Measurements from ENCODE around the gene TPM1. TPM values are rescaled to one million over a fixed set of nuclear protein-coding genes. Genes with fewer than 3 reads are reported as not detected.

The TPM1 gene
- total and polyA plus RNA-seq, 7 donors: 1,097 to 5,131 (median 2,822) TPM

- DNase-seq: no peak
- intact Hi-C loops (cut with DNase I): no loop called here
- Histone ChIP-seq H3K4me3 (no peak overlapping the region), H3K27ac (no peak overlapping the region), H3K9me3 (no peaks in the 10 kb centered on the region), H3K27me3 (ENCODE audit: insufficient read depth in 3 of 3, low read length in 2 of 3) (no peaks in the 10 kb centered on the region), H3K4me1 (no peaks in the 10 kb centered on the region), H3K36me3 (ENCODE audit: insufficient read depth in 1 of 2, low read depth in 1 of 2) (no peaks in the 10 kb centered on the region)
- WGBS, 3 donors: 60 to 68% (median 63%) methylated on average over 2 of the region's 2 CpGs
- no peak for TF ChIP-seq CTCF (IDR thresholded peaks at IDR 0.05)
- no peak for ATAC-seq
Observed at GRCh38 chr15:63114465-63114864, 71.9 kb downstream of the TPM1 start.

Other genes starting within 250 kb of the TPM1 start
- 10 to 100 TPM; 23.0 to 44.0 (median 33.7) TPM for gene LACTB, start 79.1 kb downstream of the TPM1 start, total RNA-seq
- gene LACTB, start 79.1 kb downstream of the TPM1 start, polyA plus RNA-seq: 10 to 100 TPM; 24.9 to 44.6 (median 29.7) TPM
- 100 to 1,000 TPM in 3 of 4 donors, 10 to 100 TPM in 1; 97.0 to 169 (median 132) TPM for gene RPS27L, start 114.7 kb downstream of the TPM1 start, total RNA-seq
- 100 to 1,000 TPM in 2 of 3 donors, 10 to 100 TPM in 1; 33.1 to 186 (median 108) TPM for gene RPS27L, start 114.7 kb downstream of the TPM1 start, polyA plus RNA-seq
- gene RAB8B, start 146.9 kb downstream of the TPM1 start, total RNA-seq: 10 to 100 TPM in 1 of 4 donors, 1 to 10 TPM in 3; 5.4 to 18.1 (median 8.4) TPM
- gene RAB8B, start 146.9 kb downstream of the TPM1 start, polyA plus RNA-seq: 1 to 10 TPM; 2.5 to 5.0 (median 4.6) TPM
- 1 to 10 TPM; 3.8 to 7.0 (median 4.6) TPM for gene APH1B, start 234.9 kb downstream of the TPM1 start, total RNA-seq
- 1 to 10 TPM; 1.2 to 2.8 (median 1.4) TPM for gene APH1B, start 234.9 kb downstream of the TPM1 start, polyA plus RNA-seq